Activated CD8-positive, alpha-beta T cell treated with anti-CD3 and anti-CD28 coated beads, Interleukin-2, amount 10 ng/mL, durations not matched to agents 7 days and 5 days (primary cell): ENCODE results near the gene NCAM1. TPM values are rescaled to one million over a fixed set of nuclear protein-coding genes. Genes with fewer than 3 reads are reported as not detected.

Experiments used
- ATAC-seq: fragments of 150-1000 bp; cut with Tn5 transposase; one replicate; pipeline ENCODE4 v1.10.0; 2021; ENCODE audit warnings: moderate library complexity
- CTCF ChIA-PET: fragments of 350-600 bp; sonication (Branson Sonifier 250); formaldehyde crosslinking; loops from one replicate; lab custom pipeline; 2021; ENCODE audit warnings: antibody characterized with exemption; lab: Charles Lee
- POLR2A ChIA-PET: fragments of 350-600 bp; sonication (Branson Sonifier 250); formaldehyde crosslinking; loops from one replicate; lab custom pipeline; 2021; ENCODE audit warnings: antibody characterized with exemption; lab: Charles Lee
- DNase-seq: peaks from one replicate; pipeline ENCODE4 v3.0.0-alpha.2; 2020
- H3K27ac Mint-ChIP-seq: one replicate; pipeline ENCODE4 v1.8.0; 2021; ENCODE audit warnings: mild to moderate bottlenecking, mixed read lengths
- H3K27me3 Mint-ChIP-seq: one replicate; pipeline ENCODE4 v1.8.0; 2021; ENCODE audit warnings: low read depth, mixed read lengths
- H3K36me3 Mint-ChIP-seq: one replicate; pipeline ENCODE4 v1.8.0; 2021; ENCODE audit warnings: low read depth, mixed read lengths
- H3K4me1 Mint-ChIP-seq: one replicate; pipeline ENCODE4 v1.8.0; 2021; ENCODE audit warnings: low read depth, mixed read lengths
- H3K4me3 Mint-ChIP-seq: one replicate; pipeline ENCODE4 v1.8.0; 2021; ENCODE audit warnings: mild to moderate bottlenecking, mixed read lengths
- H3K9me3 Mint-ChIP-seq: one replicate; pipeline ENCODE4 v1.8.0; 2022; ENCODE audit warnings: mixed read lengths; ENCODE audit not compliant: insufficient read depth
- total RNA-seq, 2 experiments: library from RNA; stranded (reverse); gene quantifications; one replicate each; pipeline ENCODE4 v1.2.3, GENCODE V29; 2021

Gene NCAM1
- total RNA-seq, 2 experiments from 2014 or later, result 1.4 to 1.8 TPM

DNA sequence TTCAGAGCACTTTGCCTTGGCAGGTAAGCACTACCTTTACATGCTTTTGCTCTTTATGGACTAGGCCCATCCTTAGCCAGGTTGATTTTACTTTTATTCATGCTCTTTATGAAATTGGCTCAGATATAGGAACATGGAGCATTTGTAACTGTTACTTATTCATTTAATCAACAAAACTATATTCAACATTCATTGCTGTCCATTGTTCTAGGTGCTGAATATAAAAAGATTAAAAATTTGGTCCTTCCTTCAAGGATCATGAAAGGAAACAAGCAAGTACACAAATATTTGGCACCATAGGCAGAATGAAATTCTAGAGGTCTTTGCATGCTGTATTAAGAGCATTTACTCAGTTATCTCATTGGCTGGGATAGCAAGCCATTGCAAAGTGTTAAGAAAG lies 191.3 kb downstream of the NCAM1 start:
- DNase-seq, result no peak
- Mint-ChIP-seq H3K36me3 (no peaks in the 10 kb centered on the region), H3K4me1 (no peaks in the 10 kb centered on the region), H3K27ac (no peak overlapping the region), H3K27me3 (no peaks in the 10 kb centered on the region), H3K9me3 (no peaks in the 10 kb centered on the region), H3K4me3 (no peak overlapping the region)
- ChIA-PET CTCF (no interaction called here), POLR2A (no interaction called here)
- ATAC-seq, result no peak

DNA sequence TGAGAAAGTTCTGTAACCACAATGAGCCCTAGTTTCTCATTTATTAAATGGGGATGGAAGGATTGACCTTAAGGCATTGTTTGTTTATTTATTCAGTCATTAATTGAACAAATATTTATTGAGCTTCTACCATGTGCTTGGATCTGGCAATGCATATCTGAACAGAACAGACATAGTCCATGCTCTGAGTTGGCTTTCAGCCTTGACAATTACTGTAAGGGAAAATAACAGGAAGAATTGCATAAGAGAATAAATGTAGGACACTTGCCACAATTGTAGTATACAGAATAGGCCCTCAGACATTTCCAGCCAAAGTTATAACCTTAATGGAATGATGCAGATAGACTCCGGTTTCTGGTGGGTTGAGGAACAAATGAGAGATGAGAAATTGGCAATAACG lies 192.6 kb downstream of the NCAM1 start:
- no peaks in the 10 kb centered on the region for H3K9me3 Mint-ChIP-seq
- no peak overlapping the region for H3K4me3 Mint-ChIP-seq
- H3K27me3 Mint-ChIP-seq, result no peaks in the 10 kb centered on the region
- ChIA-PET CTCF (no interaction called here), POLR2A (no interaction called here)
- no peaks in the 10 kb centered on the region for H3K4me1 Mint-ChIP-seq
- no peak overlapping the region for H3K27ac Mint-ChIP-seq
- ATAC-seq (no peak), DNase-seq (no peak)
- no peaks in the 10 kb centered on the region for H3K36me3 Mint-ChIP-seq

DNA sequence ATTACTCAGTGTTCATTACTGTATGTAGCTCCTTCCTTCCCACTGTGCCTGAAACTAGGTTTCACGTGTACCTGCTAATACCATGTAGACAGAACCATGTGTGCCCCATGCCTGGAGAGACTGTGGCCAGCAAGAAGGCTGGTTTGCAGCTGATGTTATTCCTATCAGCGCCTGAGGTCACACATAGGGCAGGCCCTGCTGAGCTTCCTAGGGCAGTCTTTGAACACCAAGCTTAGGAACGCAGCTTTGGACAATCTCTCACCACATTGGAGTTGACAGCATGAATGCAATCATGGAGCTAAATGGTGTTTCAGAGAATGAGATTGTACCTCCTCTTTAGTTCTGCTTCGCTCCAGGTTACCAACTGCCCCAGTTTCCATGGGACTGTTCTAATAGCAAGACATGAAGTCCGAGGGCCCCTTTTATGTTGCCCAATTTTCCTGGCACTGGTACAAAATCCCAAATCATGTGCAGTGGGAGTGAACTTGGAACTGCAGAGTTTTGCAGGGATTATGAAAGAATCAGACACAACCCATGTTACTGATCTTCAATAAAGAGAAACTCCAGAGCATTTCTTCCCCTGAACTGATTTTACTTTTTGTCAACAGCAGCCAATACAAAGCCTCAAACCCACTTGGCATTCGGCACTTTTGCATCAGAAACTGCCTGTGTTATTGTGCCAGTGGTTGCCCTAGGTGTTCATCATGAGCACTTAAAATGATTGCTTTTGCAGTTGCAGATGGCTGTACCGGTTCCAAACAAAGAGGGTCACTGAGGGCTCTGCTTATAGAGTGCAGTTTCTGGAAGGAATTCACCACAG lies 199.0 kb downstream of the NCAM1 start:
- no peaks in the 10 kb centered on the region for H3K36me3 Mint-ChIP-seq
- ATAC-seq, result no peak
- H3K27me3 Mint-ChIP-seq, result no peaks in the 10 kb centered on the region
- POLR2A ChIA-PET, result no interaction called here
- CTCF ChIA-PET, result no interaction called here
- H3K27ac Mint-ChIP-seq, result no peak overlapping the region
- H3K4me1 Mint-ChIP-seq, result no peaks in the 10 kb centered on the region
- no peak for DNase-seq
- no peaks in the 10 kb centered on the region for H3K9me3 Mint-ChIP-seq
- H3K4me3 Mint-ChIP-seq, result no peak overlapping the region

DNA sequence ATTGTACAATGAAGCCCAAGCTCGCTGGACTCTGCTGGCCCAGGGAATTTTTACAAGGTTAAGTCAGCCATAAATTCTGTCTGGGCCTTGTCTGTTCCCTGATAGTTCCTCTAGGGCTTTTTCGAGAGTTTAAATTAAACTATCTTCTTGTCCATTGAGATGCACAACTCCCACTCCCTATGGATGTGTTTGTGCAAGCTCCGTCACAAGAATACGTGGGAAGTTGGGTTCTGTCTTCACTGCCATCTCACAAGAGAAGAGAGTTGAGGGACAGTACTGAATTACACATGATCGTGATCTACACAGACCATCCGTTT lies 199.5 kb downstream of the NCAM1 start:
- no peaks in the 10 kb centered on the region for H3K9me3 Mint-ChIP-seq

DNA sequence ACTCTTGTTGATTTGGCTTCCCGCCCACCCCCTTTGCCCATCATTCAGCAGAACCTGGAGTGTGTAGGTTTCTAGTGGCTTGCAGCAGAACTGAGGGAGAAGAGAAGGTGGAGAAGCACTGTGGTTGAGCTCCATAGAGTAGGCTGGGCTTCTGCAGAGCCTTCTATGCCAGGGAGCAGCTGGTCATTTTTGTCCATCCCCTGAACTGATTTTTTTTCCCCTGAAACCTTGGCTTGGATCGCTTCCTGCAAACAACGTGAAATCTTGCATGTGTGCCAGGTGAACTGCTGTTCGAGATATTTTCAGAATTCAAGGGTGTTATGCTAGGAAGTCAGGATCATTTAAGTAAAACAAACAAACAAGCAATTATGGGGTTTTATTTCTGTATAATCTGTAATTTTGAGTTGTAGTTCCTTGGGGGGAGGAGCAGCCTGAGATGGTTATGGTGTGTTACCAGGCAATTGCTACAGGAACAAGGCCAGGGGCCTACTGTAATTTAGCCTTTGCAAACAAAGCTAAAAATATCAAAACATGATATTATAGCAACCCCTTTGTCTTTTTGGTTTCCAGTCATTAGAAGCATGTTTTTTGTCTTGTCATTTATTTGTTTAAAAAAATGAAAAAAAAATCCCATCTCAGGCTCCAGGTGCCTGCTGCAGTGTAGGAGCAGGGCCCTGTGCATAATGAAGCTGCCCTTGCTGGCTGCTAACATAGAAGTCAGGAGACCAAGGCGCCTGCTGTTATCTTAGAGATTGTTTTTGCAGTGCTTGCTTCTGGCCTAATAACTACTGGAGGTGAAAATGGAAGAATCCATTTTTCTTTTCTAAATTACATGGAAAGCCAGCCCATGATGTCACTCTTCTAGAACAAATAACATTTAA lies 200.7 kb downstream of the NCAM1 start:
- H3K36me3 Mint-ChIP-seq, result no peaks in the 10 kb centered on the region
- H3K27me3 Mint-ChIP-seq, result no peaks in the 10 kb centered on the region
- DNase-seq (no peak), ATAC-seq (no peak)
- H3K9me3 Mint-ChIP-seq, result no peaks in the 10 kb centered on the region
- no peak overlapping the region for H3K27ac Mint-ChIP-seq
- H3K4me3 Mint-ChIP-seq, result no peak overlapping the region
- ChIA-PET POLR2A (no interaction called here), CTCF (no interaction called here)
- H3K4me1 Mint-ChIP-seq, result no peaks in the 10 kb centered on the region

More for the DNA sequence above, 199.5 kb downstream of the NCAM1 start:
- DNase-seq, result no peak
- Mint-ChIP-seq H3K27me3 (no peaks in the 10 kb centered on the region), H3K4me3 (no peak overlapping the region), H3K4me1 (no peaks in the 10 kb centered on the region), H3K27ac (no peak overlapping the region), H3K36me3 (no peaks in the 10 kb centered on the region)
- ChIA-PET POLR2A (no interaction called here), CTCF (no interaction called here)
- ATAC-seq, result no peak

DNA sequence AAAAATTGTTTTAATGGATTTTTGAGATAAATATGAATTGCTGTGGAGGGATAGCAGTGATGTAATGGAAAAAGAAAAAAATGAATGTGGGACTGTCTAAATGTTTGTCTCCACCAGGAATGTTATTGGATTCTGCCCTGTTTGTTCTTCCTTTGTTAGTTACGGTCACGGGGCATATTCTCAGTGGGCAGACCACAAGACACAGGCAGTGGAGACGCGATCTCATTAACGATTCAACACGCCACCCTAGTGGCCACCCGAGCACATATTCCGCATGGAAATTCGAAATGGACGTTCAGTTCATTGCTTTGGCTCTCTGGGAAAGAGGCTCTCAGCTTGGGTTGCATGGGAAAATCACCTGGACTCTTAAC lies 201.4 kb downstream of the NCAM1 start:
- no peak for DNase-seq
- no peaks in the 10 kb centered on the region for H3K27me3 Mint-ChIP-seq
- H3K27ac Mint-ChIP-seq, result no peak overlapping the region
- no peaks in the 10 kb centered on the region for H3K9me3 Mint-ChIP-seq
- no peak overlapping the region for H3K4me3 Mint-ChIP-seq
- ChIA-PET POLR2A (no interaction called here), CTCF (no interaction called here)
- ATAC-seq, result no peak
- no peaks in the 10 kb centered on the region for H3K4me1 Mint-ChIP-seq
- H3K36me3 Mint-ChIP-seq, result no peaks in the 10 kb centered on the region

DNA sequence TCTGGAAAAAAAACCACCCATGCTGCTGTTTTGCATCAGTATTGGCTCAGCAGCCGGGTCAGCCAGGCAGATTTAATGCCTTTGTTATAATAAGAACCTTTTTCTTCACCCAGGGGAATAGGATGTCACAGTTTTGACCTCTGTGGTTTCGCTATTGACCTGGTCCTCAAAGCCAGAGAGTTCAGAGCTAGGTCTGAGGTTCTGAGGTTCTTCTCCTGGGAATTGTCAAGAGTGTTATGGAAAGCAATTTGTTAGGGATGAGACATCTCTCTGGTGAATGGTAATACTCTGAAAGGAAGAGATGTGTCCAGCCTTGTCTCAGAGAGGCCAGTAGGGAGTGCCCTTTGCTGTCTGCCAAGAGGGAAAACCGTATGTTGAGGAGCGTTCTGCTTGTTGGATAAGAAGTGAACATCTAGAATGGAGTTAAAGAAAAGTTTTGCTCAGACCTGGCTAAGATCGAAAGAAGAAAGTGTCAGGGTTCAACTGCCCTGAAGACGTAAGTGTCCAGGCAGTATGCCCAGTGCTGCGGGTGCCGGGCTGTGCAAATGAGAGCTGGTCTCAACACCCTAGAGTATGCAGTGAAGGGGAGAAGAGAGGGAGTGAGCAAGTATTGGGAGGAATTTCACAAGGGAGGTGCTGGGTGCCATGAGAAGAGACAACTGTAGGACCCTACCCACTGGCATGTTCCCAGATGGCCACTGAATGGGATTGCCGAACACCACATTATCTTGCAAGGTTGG lies 202.2 kb downstream of the NCAM1 start:
- POLR2A ChIA-PET, result no interaction called here
- Mint-ChIP-seq H3K4me3 (no peak overlapping the region), H3K27ac (no peak overlapping the region), H3K27me3 (no peaks in the 10 kb centered on the region), H3K4me1 (no peaks in the 10 kb centered on the region), H3K36me3 (no peaks in the 10 kb centered on the region), H3K9me3 (no peaks in the 10 kb centered on the region)
- CTCF ChIA-PET, result no interaction called here
- ATAC-seq (no peak), DNase-seq (no peak)

DNA sequence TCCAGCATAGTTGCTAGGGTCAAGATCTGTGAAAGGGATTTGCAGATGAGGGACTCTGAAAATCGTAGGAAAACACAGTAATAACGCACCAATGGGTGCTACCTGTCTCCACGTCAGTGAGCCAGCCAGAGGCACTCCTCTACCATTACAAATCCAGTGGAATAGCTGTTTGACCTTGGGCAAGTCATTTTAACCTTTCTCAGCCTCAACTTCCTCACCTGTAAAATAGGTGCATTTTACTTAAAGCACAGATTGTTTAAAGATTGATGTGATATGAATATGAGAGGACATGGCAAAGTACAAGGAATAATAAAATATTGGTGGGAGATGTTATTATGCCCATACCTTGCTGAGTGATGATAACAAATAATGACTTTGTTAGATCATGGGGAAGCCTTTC lies 205.1 kb downstream of the NCAM1 start:
- CTCF ChIA-PET, result no interaction called here
- POLR2A ChIA-PET, result no interaction called here
- DNase-seq, result no peak
- H3K36me3 Mint-ChIP-seq, result no peaks in the 10 kb centered on the region
- no peak overlapping the region for H3K27ac Mint-ChIP-seq
- H3K9me3 Mint-ChIP-seq, result no peaks in the 10 kb centered on the region
- H3K27me3 Mint-ChIP-seq, result peaks cover 2% of the 10 kb centered on the region
- no peak overlapping the region for H3K4me3 Mint-ChIP-seq
- ATAC-seq, result no peak
- H3K4me1 Mint-ChIP-seq, result no peaks in the 10 kb centered on the region

DNA sequence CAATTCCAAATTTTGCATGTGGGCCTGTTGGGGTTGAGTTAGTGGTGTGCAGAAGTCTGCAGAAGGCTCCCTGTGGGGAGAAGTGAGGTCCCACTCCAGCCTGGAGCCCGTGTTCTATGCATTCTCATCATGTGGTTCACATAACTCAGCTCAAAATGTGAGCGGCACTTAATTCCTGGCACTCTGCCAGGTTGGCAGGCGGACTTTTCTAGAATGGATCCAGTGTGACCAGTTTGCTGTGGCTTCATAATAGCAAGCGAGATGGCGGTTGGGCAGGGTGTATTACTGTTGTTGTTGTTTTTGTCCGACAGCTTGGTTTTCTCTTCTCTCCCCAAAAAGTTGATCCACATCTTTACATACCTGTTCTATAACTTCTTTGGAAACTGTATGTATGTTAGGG lies 206.4 kb downstream of the NCAM1 start:
- Mint-ChIP-seq H3K4me3 (no peak overlapping the region), H3K4me1 (no peaks in the 10 kb centered on the region), H3K27ac (no peak overlapping the region), H3K36me3 (no peaks in the 10 kb centered on the region), H3K9me3 (no peaks in the 10 kb centered on the region), H3K27me3 (peaks cover 2% of the 10 kb centered on the region)
- ChIA-PET POLR2A (no interaction called here), CTCF (no interaction called here)
- DNase-seq, result no peak
- ATAC-seq, result no peak

DNA sequence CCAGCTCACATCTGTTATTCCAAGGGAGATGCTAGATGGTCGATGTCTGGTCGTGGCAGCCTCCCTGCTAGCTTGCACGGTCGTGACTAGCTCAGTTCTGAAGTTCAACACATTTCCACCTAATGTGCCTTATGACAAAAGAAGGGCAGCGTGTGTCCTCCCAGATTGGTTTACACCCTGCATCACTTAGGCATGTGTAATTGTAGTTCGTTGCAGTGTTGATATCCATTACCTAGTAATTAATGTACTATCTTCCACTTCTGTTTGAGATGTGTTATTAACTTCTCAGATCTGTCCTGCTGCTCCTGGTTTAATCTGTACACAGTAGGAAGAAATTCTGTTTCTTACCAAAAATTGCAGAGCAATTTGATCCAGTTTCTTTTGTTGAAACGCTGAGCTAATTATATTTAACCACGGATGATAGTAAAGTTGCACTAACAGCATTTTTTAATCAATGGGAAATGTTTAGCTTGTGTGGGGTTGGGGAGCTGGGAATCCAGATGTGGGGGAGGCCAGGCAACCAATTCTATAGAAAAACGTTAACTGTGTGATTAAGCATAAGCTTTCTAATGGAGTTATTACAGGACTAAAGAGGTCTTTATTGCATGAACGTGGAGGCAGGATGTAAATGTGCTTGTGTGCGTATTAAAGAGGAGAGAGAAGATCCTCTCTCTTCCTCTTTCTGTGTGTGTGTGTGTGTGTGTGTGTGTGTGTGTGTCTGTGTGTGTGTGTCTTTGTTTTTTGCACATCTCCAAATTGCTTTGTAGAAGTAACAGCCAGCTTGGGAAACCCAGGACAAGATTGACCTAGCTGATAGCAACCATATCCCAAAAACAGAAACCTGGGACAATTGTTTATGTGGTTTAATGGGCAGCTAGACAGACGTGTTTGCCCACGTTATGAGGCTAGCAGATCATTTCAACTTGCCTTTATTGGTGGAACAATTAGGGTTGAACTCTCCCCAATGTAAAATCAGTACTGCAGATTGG lies 207.4 kb downstream of the NCAM1 start:
- H3K36me3 Mint-ChIP-seq, result no peaks in the 10 kb centered on the region
- ChIA-PET POLR2A (interaction anchor here (0.6 kb wide), 1 partner anchor 218 kb away, joined by 3 read pairs; no protein-coding TSS in a partner anchor), CTCF (interaction anchor here (1.3 kb wide), 1 partner anchor 34 kb away, joined by 3 read pairs; no protein-coding TSS in a partner anchor)
- no peak overlapping the region for H3K4me3 Mint-ChIP-seq
- no peaks in the 10 kb centered on the region for H3K4me1 Mint-ChIP-seq
- no peak for DNase-seq
- H3K27ac Mint-ChIP-seq, result no peak overlapping the region
- no peak for ATAC-seq
- no peaks in the 10 kb centered on the region for H3K9me3 Mint-ChIP-seq
- peaks cover 2% of the 10 kb centered on the region for H3K27me3 Mint-ChIP-seq

DNA sequence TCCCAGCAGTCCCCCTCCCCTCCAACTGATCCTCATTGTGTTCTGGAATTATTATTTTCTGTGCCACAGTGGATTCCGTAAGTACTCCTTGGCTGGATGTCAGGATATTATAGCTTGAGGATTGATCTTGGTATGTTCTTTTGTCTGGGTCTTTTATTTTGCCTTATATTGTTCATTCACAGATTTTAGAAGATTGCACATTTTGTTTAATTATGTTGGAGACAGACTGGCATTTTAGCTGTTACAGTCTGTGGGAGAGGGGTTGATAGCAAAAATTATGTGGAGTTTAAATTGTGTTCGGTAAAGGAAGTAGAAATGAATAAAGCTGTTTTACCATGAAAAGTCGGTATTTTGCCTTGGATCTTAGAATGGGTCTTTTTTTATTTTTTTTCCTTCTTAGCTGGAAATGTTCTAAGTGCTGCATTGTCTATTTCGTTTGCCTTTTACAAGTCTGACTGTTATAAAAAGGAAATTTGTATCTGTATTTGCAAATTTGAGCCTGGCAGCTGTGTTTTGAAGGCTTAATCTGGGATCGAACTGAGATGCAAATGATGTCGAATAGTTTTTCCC lies 211.2 kb downstream of the NCAM1 start:
- POLR2A ChIA-PET, result no interaction called here

More for the DNA sequence above, 211.2 kb downstream of the NCAM1 start:
- no peak overlapping the region for H3K4me3 Mint-ChIP-seq
- no peak for DNase-seq
- H3K27ac Mint-ChIP-seq, result no peak overlapping the region
- no peaks in the 10 kb centered on the region for H3K4me1 Mint-ChIP-seq
- no peak for ATAC-seq
- H3K9me3 Mint-ChIP-seq, result no peaks in the 10 kb centered on the region
- no peaks in the 10 kb centered on the region for H3K36me3 Mint-ChIP-seq
- peaks cover 2% of the 10 kb centered on the region for H3K27me3 Mint-ChIP-seq
- CTCF ChIA-PET, result no interaction called here
